Immature natural killer cell (primary cell): ENCODE measurements around the gene CHMP4B. TPM values are rescaled to one million over a fixed set of nuclear protein-coding genes. Genes with fewer than 3 reads are reported as not detected.

Experiments used
- DNase-seq, 3 donors: peaks; one replicate each; pipeline ENCODE4 v3.0.0; 2022; ENCODE audit warnings: mixed read lengths in 1 of 3
- H3K27ac Mint-ChIP-seq, 6 donors: one replicate each; pipeline ENCODE4 v1.8.0; 2020; ENCODE audit warnings: mixed read lengths in 6 of 6, mild to moderate bottlenecking in 5 of 6, inconsistent platforms in 4 of 6, moderate library complexity in 3 of 6
- H3K27me3 Mint-ChIP-seq, 3 donors: one replicate each; pipeline ENCODE4 v1.8.0; 2020 to 2021; ENCODE audit warnings: low read depth in 3 of 3, mild to moderate bottlenecking in 3 of 3, mixed read lengths in 3 of 3, moderate library complexity in 3 of 3, inconsistent platforms in 1 of 3
- H3K36me3 Mint-ChIP-seq, 3 donors: one replicate each; pipeline ENCODE4 v1.8.0; 2020; ENCODE audit warnings: mixed read lengths in 3 of 3, inconsistent platforms in 2 of 3, mild to moderate bottlenecking in 2 of 3
- H3K4me1 Mint-ChIP-seq, 2 donors: one replicate each; pipeline ENCODE4 v1.8.0; 2020; ENCODE audit warnings: inconsistent platforms in 2 of 2, mild to moderate bottlenecking in 2 of 2, mixed read lengths in 2 of 2, moderate library complexity in 1 of 2
- H3K4me3 Mint-ChIP-seq, 5 donors: one replicate each; pipeline ENCODE4 v1.8.0; 2020; ENCODE audit warnings: mild to moderate bottlenecking in 5 of 5, mixed read lengths in 5 of 5, inconsistent platforms in 3 of 5, moderate library complexity in 3 of 5
- H3K9me3 Mint-ChIP-seq, 6 donors: one replicate each; pipeline ENCODE4 v1.8.0; 2020; ENCODE audit warnings: mild to moderate bottlenecking in 6 of 6, mixed read lengths in 6 of 6, inconsistent platforms in 4 of 6, moderate library complexity in 3 of 6
- polyA plus RNA-seq, 3 donors: library from polyadenylated mRNA; unstranded; fragments of 300-500 nt; fragmentation: Illumina TruSeq; gene quantifications; one replicate each; pipeline ENCODE4 v1.2.3, GENCODE V29; 2021

CHMP4B gene
- polyA plus RNA-seq, 3 donors from 2014 or later = 1.3 to 8.1 (median 3.7) TPM

GRCh38 chr20:33897313-33897912, 86.3 kb downstream of the CHMP4B start:
- no peaks in the 10 kb centered on the region for H3K4me1 Mint-ChIP-seq
- H3K27ac Mint-ChIP-seq = no peak overlapping the region
- H3K36me3 Mint-ChIP-seq = no peaks in the 10 kb centered on the region
- H3K27me3 Mint-ChIP-seq = peaks cover 2 to 6% (median 4%) of the 10 kb centered on the region in 3 donors
- no peak overlapping the region for H3K4me3 Mint-ChIP-seq
- DNase-seq = no peak
- no peaks in the 10 kb centered on the region for H3K9me3 Mint-ChIP-seq

- peaks cover 0 to 5% (median 2%) of the 10 kb centered on the region in 3 donors for H3K27me3 Mint-ChIP-seq
- H3K27ac Mint-ChIP-seq = no peak overlapping the region
- no peaks in the 10 kb centered on the region for H3K36me3 Mint-ChIP-seq
- DNase-seq = no peak
- no peak overlapping the region for H3K4me3 Mint-ChIP-seq
- no peaks in the 10 kb centered on the region for H3K9me3 Mint-ChIP-seq
- no peaks in the 10 kb centered on the region for H3K4me1 Mint-ChIP-seq
Observed at GRCh38 chr20:33899106-33899505, 88.0 kb downstream of the CHMP4B start.

- Mint-ChIP-seq H3K27me3 (peaks cover 0 to 5% (median 2%) of the 10 kb centered on the region in 3 donors), H3K4me1 (no peaks in the 10 kb centered on the region), H3K27ac (no peak overlapping the region), H3K36me3 (no peaks in the 10 kb centered on the region), H3K9me3 (no peaks in the 10 kb centered on the region), H3K4me3 (no peak overlapping the region)
- DNase-seq = no peak
Observed at GRCh38 chr20:33900521-33901131, 89.5 kb downstream of the CHMP4B start.

GRCh38 chr20:33901132-33901523, 90.0 kb downstream of the CHMP4B start:
- DNase-seq = no peak
- H3K4me3 Mint-ChIP-seq = no peak overlapping the region
- no peak overlapping the region for H3K27ac Mint-ChIP-seq
- H3K9me3 Mint-ChIP-seq = no peaks in the 10 kb centered on the region
- H3K36me3 Mint-ChIP-seq = no peaks in the 10 kb centered on the region
- H3K27me3 Mint-ChIP-seq = peaks cover 0 to 5% (median 0%) of the 10 kb centered on the region in 3 donors
- H3K4me1 Mint-ChIP-seq = no peaks in the 10 kb centered on the region

- no peaks in the 10 kb centered on the region for H3K4me1 Mint-ChIP-seq
- no peak for DNase-seq
- no peaks in the 10 kb centered on the region for H3K9me3 Mint-ChIP-seq
- H3K27ac Mint-ChIP-seq = no peak overlapping the region
- H3K36me3 Mint-ChIP-seq = no peaks in the 10 kb centered on the region
- peaks cover 0 to 5% (median 0%) of the 10 kb centered on the region in 3 donors for H3K27me3 Mint-ChIP-seq
- no peak overlapping the region for H3K4me3 Mint-ChIP-seq
Observed at GRCh38 chr20:33902011-33902410, 90.9 kb downstream of the CHMP4B start.

Other genes with a start within 250 kb of the CHMP4B start
- under 1 TPM in 2 of 3 donors, not detected in 1; 0.13 to 0.22 TPM for gene C20orf144, start 149.0 kb upstream of the CHMP4B start, polyA plus RNA-seq
- gene ACTL10, start 144.4 kb upstream of the CHMP4B start, polyA plus RNA-seq = 1 to 10 TPM; 3.4 to 7.0 (median 3.9) TPM
- gene NECAB3, start 136.9 kb upstream of the CHMP4B start, polyA plus RNA-seq = 1 to 10 TPM; 2.5 to 3.8 (median 2.9) TPM
- 1 to 10 TPM; 1.5 to 2.5 (median 1.8) TPM for gene E2F1, start 125.0 kb upstream of the CHMP4B start, polyA plus RNA-seq
- gene PXMP4, start 91.0 kb upstream of the CHMP4B start, polyA plus RNA-seq = 10 to 100 TPM in 2 of 3 donors, 1 to 10 TPM in 1; 6.8 to 16.6 (median 14.1) TPM
- gene ZNF341, start 79.4 kb upstream of the CHMP4B start, polyA plus RNA-seq = 1 to 10 TPM in 2 of 3 donors, under 1 TPM in 1; 0.79 to 3.8 (median 1.7) TPM
- gene RALY, start 182.6 kb downstream of the CHMP4B start, polyA plus RNA-seq = 100 to 1,000 TPM; 271 to 323 (median 273) TPM